HEK293 (cell line): ENCODE results near the gene HOTAIR.

Experiments
- CTCF ChIA-PET: fragments of 350-600 bp; formaldehyde crosslinking; extraction: SDS; loops from one replicate; lab custom pipeline; 2021; ENCODE audit warnings: antibody characterized with exemption; lab: Yijun Ruan, JAX
- POLR2A ChIA-PET: fragments of 300-600 bp; formaldehyde crosslinking; extraction: SDS; loops from one replicate; lab custom pipeline; 2020; ENCODE audit warnings: antibody characterized with exemption, inconsistent platforms; lab: Yijun Ruan, JAX
- H3K27ac ChIP-seq: fragments of 200-500 bp; sonication (Bioruptor generic); 2 replicates; pipeline ENCODE4 v1.5.1; 2014; ENCODE audit warnings: low read depth, low read length, control low read depth, inconsistent platforms; ENCODE audit errors: extremely low read depth
- H3K36me3 ChIP-seq, 2 experiments: fragments of 200-500 bp in 1 of 2; sonication (Bioruptor generic) in 1 of 2; 1 replicate in 1 of 2; 2 replicates in 1 of 2; pipeline ENCODE4 v1.5.1; 2014 to 2017; ENCODE audit warnings: inconsistent platforms in 2 of 2, low read length in 2 of 2; ENCODE audit not compliant: control insufficient read depth in 2 of 2, insufficient read depth in 1 of 2
- H3K4me1 ChIP-seq: fragments of 200-500 bp; sonication (Bioruptor generic); 2 replicates; pipeline ENCODE4 v1.5.1; 2014; ENCODE audit warnings: mild to moderate bottlenecking, low read length, inconsistent platforms; ENCODE audit not compliant: control insufficient read depth, insufficient read depth
- H3K4me3 ChIP-seq: 2 replicates; pipeline ENCODE4 v1.5.1; 2011; ENCODE audit warnings: low read depth, mild to moderate bottlenecking, control low read depth, low read length, moderate library complexity
- H3K9me3 ChIP-seq: fragments of 200-500 bp; sonication (Bioruptor generic); 2 replicates; pipeline ENCODE4 v1.5.1; 2014; ENCODE audit warnings: low read depth, low read length, inconsistent platforms; ENCODE audit not compliant: control insufficient read depth, insufficient read depth
- GLIS1 ChIP-seq: fragments of 450-650 bp; formaldehyde crosslinking; IDR thresholded peaks from 2 replicates; pipeline ENCODE4 v1.5.1; 2016; ENCODE audit warnings: missing biosample characterization, missing genetic modification characterization
- GLIS2 ChIP-seq: fragments of 450-650 bp; formaldehyde crosslinking; IDR thresholded peaks from 2 replicates; pipeline ENCODE4 v1.5.1; 2016; ENCODE audit warnings: missing biosample characterization, missing genetic modification characterization
- KLF9 ChIP-seq: fragments of 450-650 bp; formaldehyde crosslinking; IDR thresholded peaks from 2 replicates; pipeline ENCODE4 v1.5.1; 2016; ENCODE audit warnings: missing biosample characterization, missing genetic modification characterization, low read depth
- MEIS1 ChIP-seq: sonication (generic); formaldehyde crosslinking; IDR thresholded peaks from 2 replicates; pipeline ENCODE4 v1.8.1; 2022; ENCODE audit warnings: missing genetic modification reagents, mild to moderate bottlenecking, borderline replicate concordance
- MZF1 ChIP-seq: fragments of 450-650 bp; formaldehyde crosslinking; IDR thresholded peaks from 2 replicates; pipeline ENCODE4 v1.5.1; 2017; ENCODE audit warnings: missing biosample characterization, missing genetic modification characterization, borderline replicate concordance
- PRDM1 ChIP-seq: fragments of 450-650 bp; formaldehyde crosslinking; IDR thresholded peaks from 2 replicates; pipeline ENCODE4; 2016; ENCODE audit warnings: missing biosample characterization, missing genetic modification characterization
- PRDM6 ChIP-seq: fragments of 450-650 bp; formaldehyde crosslinking; IDR thresholded peaks from 2 replicates; pipeline ENCODE4 v1.5.1; 2017; ENCODE audit warnings: missing biosample characterization, missing genetic modification characterization
- ZFP3 ChIP-seq: fragments of 450-650 bp; formaldehyde crosslinking; IDR thresholded peaks from 2 replicates; pipeline ENCODE4 v1.5.1; 2016; ENCODE audit warnings: low read depth, missing biosample characterization, missing genetic modification characterization
- ZNF146 ChIP-seq: fragments of 450-650 bp; formaldehyde crosslinking; IDR thresholded peaks from 2 replicates; pipeline ENCODE4 v1.5.1; 2016; ENCODE audit warnings: missing biosample characterization, missing genetic modification characterization
- ZNF157 ChIP-seq: fragments of 450-650 bp; formaldehyde crosslinking; IDR thresholded peaks from 2 replicates; pipeline ENCODE4 v1.5.1; 2016; ENCODE audit warnings: missing biosample characterization, missing genetic modification characterization
- ZNF175 ChIP-seq: fragments of 450-650 bp; formaldehyde crosslinking; IDR thresholded peaks from 2 replicates; pipeline ENCODE4 v1.5.1; 2016; ENCODE audit warnings: missing biosample characterization, missing genetic modification characterization
- ZNF19 ChIP-seq: fragments of 450-650 bp; formaldehyde crosslinking; IDR thresholded peaks from 2 replicates; pipeline ENCODE4; 2016; ENCODE audit warnings: missing biosample characterization, missing genetic modification characterization, low read depth
- ZNF239 ChIP-seq: fragments of 450-650 bp; formaldehyde crosslinking; IDR thresholded peaks from 2 replicates; pipeline ENCODE4 v1.5.1; 2016; ENCODE audit warnings: missing biosample characterization, missing genetic modification characterization
- ZNF292 ChIP-seq: fragments of 450-650 bp; formaldehyde crosslinking; IDR thresholded peaks from 2 replicates; pipeline ENCODE4 v1.5.1; 2016; ENCODE audit warnings: low read depth, missing biosample characterization, missing genetic modification characterization, borderline replicate concordance
- ZNF398 ChIP-seq: fragments of 450-650 bp; formaldehyde crosslinking; IDR thresholded peaks from 2 replicates; pipeline ENCODE4 v1.5.1; 2017; ENCODE audit warnings: missing biosample characterization, missing genetic modification characterization
- ZNF423 ChIP-seq: fragments of 450-650 bp; formaldehyde crosslinking; IDR thresholded peaks from 2 replicates; pipeline ENCODE4 v1.5.1; 2016; ENCODE audit warnings: missing biosample characterization, missing genetic modification characterization
- ZNF529 ChIP-seq: fragments of 450-650 bp; formaldehyde crosslinking; IDR thresholded peaks from 2 replicates; pipeline ENCODE4 v1.5.1; 2017; ENCODE audit warnings: missing genetic modification characterization, missing biosample characterization; ENCODE audit not compliant: insufficient replicate concordance
- ZNF76 ChIP-seq: fragments of 450-650 bp; formaldehyde crosslinking; IDR thresholded peaks from 2 replicates; pipeline ENCODE4; 2016; ENCODE audit warnings: low read depth, missing biosample characterization, missing genetic modification characterization, borderline replicate concordance
- ZSCAN5A ChIP-seq: fragments of 450-650 bp; formaldehyde crosslinking; IDR thresholded peaks from 2 replicates; pipeline ENCODE4 v1.5.1; 2016; ENCODE audit warnings: missing biosample characterization, missing genetic modification characterization
- TF ChIP-seq, protein P1 (sequence below): fragments of 450-650 bp; formaldehyde crosslinking; IDR thresholded peaks from 2 replicates; pipeline ENCODE4 v1.5.1; 2016; ENCODE audit warnings: missing biosample characterization, missing genetic modification characterization
- TF ChIP-seq, protein P2 (sequence below): fragments of 450-650 bp; formaldehyde crosslinking; conservative IDR thresholded peaks from 2 replicates; pipeline ENCODE4 v1.5.1; 2016; ENCODE audit warnings: low read depth, missing biosample characterization, missing genetic modification characterization

The HOTAIR gene

DNA sequence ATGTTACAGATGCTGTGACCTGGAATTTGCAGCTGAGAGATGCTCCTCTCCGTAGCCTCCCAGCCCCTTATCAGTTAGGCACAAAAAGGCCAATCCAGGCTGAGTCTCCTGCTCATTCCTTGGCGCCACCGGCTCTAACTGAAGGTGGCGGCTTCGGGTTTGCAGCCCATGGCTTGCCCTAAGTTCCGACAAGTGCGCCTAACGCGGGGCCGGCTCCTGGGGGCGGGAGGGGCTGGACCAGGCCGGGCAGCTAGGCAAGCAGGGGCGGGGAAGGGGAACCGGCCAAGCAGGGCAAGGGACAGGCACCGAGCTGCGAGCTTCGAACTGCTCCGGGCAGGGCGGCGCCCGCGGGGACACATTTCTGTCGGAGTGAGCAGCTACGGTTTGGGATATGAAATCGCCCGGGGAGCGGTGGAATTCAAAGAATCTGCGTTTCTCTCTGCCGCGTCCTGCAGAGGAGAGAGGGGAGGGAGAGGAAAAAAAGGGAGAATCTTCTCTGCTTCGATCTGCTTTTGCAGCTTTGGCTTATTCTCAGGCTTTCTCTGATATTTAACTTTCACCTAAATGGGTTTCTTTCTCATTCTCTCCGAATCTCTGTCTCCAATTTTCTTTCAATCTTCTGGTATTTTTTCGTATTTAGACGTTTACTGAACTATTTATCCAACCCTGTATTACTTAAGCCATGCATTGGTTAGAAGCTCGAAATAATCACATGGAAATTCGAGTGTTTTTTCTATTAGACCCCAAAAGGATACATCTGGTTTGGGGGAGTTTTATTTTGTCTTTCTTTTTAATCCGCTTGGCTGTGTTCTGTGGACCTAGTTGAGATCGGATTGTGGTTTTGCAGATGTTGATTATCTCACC lies 21.7 kb downstream of the HOTAIR start (continued):
- TF ChIP-seq PRDM6 (tag by site-specific recombination), result no peak

GRCh38 chr12:53952335-53952694 lies 22.4 kb downstream of the HOTAIR start:
- CTCF ChIA-PET, result interaction anchor here (0.6 to 1.7 kb wide), 8 partner anchors 11 to 262 kb away, joined by 3 to 5 read pairs (median 3); no protein-coding TSS in a partner anchor
- Histone ChIP-seq H3K9me3 (no peaks in the 10 kb centered on the region), H3K36me3 (no peaks in the 10 kb centered on the region), H3K27ac (no peak overlapping the region), H3K4me1 (peaks cover 5% of the 10 kb centered on the region; the same call in 1 of the 2 replicates), H3K4me3 (no peak overlapping the region)
- POLR2A ChIA-PET, result interaction anchor here (1.2 kb wide), 1 partner anchor 14 kb away, joined by 9 read pairs; the partner anchor contains the start of gene HOXC13
- no peak for TF ChIP-seq MEIS1 (CRISPR knock-in tag)
- TF ChIP-seq ZNF292, result no peak
- TF ChIP-seq ZNF146 (tag by site-specific recombination), result no peak
- TF ChIP-seq ZSCAN5A (tag by site-specific recombination), result no peak
- TF ChIP-seq ZNF423 (tag by site-specific recombination), result no peak
- TF ChIP-seq PRDM1 (tag by site-specific recombination), result no peak
- TF ChIP-seq KLF9 (tag by site-specific recombination), result no peak
- TF ChIP-seq, protein P1, sequence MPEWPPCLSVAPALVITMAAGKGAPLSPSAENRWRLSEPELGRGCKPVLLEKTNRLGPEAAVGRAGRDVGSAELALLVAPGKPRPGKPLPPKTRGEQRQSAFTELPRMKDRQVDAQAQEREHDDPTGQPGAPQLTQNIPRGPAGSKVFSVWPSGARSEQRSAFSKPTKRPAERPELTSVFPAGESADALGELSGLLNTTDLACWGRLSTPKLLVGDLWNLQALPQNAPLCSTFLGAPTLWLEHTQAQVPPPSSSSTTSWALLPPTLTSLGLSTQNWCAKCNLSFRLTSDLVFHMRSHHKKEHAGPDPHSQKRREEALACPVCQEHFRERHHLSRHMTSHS (tag by site-specific recombination), result no peak
- TF ChIP-seq ZFP3 (tag by site-specific recombination), result no peak
- TF ChIP-seq, protein P2, sequence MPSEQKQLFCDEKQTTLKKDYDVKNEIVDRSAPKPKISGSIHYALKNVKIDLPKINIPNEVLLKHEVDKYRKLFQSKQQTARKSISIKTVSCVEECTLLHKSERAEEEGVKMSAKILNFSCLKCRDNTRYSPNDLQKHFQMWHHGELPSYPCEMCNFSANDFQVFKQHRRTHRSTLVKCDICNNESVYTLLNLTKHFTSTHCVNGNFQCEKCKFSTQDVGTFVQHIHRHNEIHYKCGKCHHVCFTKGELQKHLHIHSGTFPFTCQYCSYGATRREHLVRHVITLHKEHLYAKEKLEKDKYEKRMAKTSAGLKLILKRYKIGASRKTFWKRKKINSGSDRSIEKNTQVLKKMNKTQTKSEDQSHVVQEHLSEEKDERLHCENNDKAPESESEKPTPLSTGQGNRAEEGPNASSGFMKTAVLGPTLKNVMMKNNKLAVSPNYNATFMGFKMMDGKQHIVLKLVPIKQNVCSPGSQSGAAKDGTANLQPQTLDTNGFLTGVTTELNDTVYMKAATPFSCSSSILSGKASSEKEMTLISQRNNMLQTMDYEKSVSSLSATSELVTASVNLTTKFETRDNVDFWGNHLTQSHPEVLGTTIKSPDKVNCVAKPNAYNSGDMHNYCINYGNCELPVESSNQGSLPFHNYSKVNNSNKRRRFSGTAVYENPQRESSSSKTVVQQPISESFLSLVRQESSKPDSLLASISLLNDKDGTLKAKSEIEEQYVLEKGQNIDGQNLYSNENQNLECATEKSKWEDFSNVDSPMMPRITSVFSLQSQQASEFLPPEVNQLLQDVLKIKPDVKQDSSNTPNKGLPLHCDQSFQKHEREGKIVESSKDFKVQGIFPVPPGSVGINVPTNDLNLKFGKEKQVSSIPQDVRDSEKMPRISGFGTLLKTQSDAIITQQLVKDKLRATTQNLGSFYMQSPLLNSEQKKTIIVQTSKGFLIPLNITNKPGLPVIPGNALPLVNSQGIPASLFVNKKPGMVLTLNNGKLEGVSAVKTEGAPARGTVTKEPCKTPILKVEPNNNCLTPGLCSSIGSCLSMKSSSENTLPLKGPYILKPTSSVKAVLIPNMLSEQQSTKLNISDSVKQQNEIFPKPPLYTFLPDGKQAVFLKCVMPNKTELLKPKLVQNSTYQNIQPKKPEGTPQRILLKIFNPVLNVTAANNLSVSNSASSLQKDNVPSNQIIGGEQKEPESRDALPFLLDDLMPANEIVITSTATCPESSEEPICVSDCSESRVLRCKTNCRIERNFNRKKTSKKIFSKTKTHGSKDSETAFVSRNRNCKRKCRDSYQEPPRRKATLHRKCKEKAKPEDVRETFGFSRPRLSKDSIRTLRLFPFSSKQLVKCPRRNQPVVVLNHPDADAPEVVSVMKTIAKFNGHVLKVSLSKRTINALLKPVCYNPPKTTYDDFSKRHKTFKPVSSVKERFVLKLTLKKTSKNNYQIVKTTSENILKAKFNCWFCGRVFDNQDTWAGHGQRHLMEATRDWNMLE (tag by site-specific recombination), result no peak
- TF ChIP-seq ZNF157 (tag by site-specific recombination), result no peak
- no peak for TF ChIP-seq ZNF175 (tag by site-specific recombination)
- no peak for TF ChIP-seq ZNF239
- no peak for TF ChIP-seq GLIS1
- TF ChIP-seq ZNF398 (tag by site-specific recombination), result no peak
- TF ChIP-seq ZNF529 (tag by site-specific recombination), result no peak
- TF ChIP-seq ZNF19 (tag by site-specific recombination), result no peak
- no peak for TF ChIP-seq MZF1 (tag by site-specific recombination)
- TF ChIP-seq ZNF76 (tag by site-specific recombination), result no peak
- TF ChIP-seq GLIS2 (tag by site-specific recombination), result no peak
